Kidney epithelial cell (primary cell): ENCODE results near the gene MIAT. TPM values are rescaled to one million over a fixed set of nuclear protein-coding genes. Genes with fewer than 3 reads are reported as not detected.

Experiments used
- DNase-seq: peaks from one replicate; pipeline ENCODE4 v3.0.0-alpha.2; 2010; ENCODE audit warnings: low read depth
- H3K27me3 ChIP-seq: 2 replicates; pipeline ENCODE4 v1.6.0; 2011; ENCODE audit warnings: low read length; ENCODE audit not compliant: control insufficient read depth, insufficient read depth
- H3K36me3 ChIP-seq: 2 replicates; pipeline ENCODE4 v1.5.1; 2011; ENCODE audit warnings: low read length; ENCODE audit not compliant: control insufficient read depth, insufficient read depth
- H3K4me3 ChIP-seq: 2 replicates; pipeline ENCODE4 v1.5.1; 2011; ENCODE audit warnings: low read depth, mild to moderate bottlenecking, control low read depth, low read length
- total RNA-seq: library from RNA; depleted of rRNA; stranded (reverse); fragments of >200 nt; gene quantifications from 2 replicates; pipeline ENCODE4 v1.2.3, GENCODE V29; 2015
- TF ChIP-seq, protein P1 (sequence below): IDR thresholded peaks from 2 replicates; pipeline ENCODE4 v1.5.1; 2011; ENCODE audit warnings: mild to moderate bottlenecking, moderate library complexity, low read length, control low read depth, inconsistent platforms; ENCODE audit not compliant: insufficient read depth, poor library complexity, severe bottlenecking

Gene MIAT
- total RNA-seq, 1 donor from 2014 or later = 0.50 TPM

DNA sequence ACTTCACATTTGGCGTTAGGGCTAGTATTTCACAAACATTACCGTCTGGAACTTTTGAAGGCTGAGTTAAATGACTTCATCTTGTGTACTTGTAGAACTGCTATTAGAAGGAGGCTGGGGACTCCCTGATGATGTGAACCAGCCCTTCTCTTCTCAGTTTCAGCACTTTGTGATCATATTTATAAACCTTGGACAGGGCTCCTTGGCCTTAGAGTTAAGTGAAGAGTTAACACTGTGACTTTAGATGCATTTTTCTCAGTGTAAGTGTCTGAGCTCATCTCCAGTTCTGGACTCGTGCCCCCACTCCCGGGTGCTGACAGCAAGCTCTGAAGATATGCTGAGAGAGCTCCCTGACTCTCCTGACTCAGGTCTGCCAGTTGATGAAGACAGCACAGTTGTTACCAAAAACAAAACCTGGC lies 8.4 kb downstream of the MIAT start:
- Histone ChIP-seq H3K36me3 (no peaks in the 10 kb centered on the region), H3K27me3 (no peaks in the 10 kb centered on the region), H3K4me3 (no peak overlapping the region)
- TF ChIP-seq, protein P1, sequence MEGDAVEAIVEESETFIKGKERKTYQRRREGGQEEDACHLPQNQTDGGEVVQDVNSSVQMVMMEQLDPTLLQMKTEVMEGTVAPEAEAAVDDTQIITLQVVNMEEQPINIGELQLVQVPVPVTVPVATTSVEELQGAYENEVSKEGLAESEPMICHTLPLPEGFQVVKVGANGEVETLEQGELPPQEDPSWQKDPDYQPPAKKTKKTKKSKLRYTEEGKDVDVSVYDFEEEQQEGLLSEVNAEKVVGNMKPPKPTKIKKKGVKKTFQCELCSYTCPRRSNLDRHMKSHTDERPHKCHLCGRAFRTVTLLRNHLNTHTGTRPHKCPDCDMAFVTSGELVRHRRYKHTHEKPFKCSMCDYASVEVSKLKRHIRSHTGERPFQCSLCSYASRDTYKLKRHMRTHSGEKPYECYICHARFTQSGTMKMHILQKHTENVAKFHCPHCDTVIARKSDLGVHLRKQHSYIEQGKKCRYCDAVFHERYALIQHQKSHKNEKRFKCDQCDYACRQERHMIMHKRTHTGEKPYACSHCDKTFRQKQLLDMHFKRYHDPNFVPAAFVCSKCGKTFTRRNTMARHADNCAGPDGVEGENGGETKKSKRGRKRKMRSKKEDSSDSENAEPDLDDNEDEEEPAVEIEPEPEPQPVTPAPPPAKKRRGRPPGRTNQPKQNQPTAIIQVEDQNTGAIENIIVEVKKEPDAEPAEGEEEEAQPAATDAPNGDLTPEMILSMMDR = no peak
- DNase-seq = no peak

DNA sequence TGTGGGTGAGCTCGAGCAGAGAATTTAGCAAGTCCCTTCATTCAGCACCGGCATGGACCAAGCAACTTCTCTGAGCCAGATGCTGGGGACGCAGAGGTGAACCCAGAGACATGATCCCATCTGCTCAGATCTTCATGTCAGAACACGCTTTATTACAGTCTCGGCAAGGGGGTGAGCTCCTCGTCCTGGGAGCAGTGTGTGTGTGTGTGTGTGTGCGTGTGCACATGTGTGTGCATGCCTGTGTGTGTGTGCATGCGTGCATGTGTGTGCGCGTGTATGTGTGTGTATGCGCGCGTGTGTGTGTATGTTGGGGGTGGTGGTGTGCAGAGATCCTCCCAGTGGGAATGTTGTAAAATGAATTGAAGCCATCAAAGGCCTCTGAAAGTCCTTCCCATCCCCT lies 9.8 kb downstream of the MIAT start:
- Histone ChIP-seq H3K4me3 (no peak overlapping the region), H3K36me3 (no peaks in the 10 kb centered on the region), H3K27me3 (no peaks in the 10 kb centered on the region)
- TF ChIP-seq, protein P1 = no peak
- no peak for DNase-seq

DNA sequence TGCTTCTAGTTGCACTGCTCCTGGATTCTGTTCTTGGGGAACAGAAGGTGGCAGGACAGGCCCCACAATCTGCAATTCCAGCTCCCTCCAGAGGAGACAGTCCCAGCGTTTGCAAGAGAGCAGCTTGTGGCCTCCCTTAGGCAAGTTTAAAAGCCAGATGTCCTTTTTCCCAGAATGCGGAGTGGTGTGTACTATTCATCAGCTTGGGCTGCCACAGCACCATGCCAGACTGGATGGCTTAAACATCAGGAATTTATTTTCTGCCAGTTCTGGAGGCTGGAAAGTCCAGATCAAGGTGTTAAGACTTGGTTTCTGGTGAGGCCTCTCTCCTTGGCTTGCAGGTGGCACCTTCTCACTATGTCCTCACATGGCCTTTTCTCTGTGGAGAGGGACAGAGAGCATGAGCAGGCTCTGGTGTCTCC lies 11.7 kb downstream of the MIAT start:
- no peak for DNase-seq
- TF ChIP-seq, protein P1 = peak; percentile 40
- H3K36me3 ChIP-seq = no peaks in the 10 kb centered on the region
- no peaks in the 10 kb centered on the region for H3K27me3 ChIP-seq
- no peak overlapping the region for H3K4me3 ChIP-seq

DNA sequence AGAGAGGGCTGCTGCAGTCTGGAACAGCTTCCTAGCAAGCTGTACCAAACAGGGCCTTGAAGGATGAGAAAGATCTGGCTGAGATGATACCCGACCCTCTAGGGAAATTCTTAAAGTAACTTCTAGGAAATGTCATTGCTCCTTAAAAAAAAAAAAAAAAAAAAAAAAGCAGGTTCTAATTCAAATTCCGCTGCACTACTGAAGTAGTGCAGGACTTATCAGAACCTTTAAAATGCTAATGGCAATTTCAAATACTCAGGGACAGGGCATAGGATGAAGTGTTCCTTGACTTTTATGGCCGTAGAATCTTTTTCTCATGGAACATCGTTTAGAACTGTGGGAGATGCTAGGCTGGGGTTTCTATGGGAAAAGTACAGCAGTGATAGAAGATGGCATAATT lies 13.1 kb downstream of the MIAT start:
- DNase-seq = no peak
- TF ChIP-seq, protein P1 = no peak
- Histone ChIP-seq H3K36me3 (no peaks in the 10 kb centered on the region), H3K27me3 (no peaks in the 10 kb centered on the region), H3K4me3 (no peak overlapping the region)

DNA sequence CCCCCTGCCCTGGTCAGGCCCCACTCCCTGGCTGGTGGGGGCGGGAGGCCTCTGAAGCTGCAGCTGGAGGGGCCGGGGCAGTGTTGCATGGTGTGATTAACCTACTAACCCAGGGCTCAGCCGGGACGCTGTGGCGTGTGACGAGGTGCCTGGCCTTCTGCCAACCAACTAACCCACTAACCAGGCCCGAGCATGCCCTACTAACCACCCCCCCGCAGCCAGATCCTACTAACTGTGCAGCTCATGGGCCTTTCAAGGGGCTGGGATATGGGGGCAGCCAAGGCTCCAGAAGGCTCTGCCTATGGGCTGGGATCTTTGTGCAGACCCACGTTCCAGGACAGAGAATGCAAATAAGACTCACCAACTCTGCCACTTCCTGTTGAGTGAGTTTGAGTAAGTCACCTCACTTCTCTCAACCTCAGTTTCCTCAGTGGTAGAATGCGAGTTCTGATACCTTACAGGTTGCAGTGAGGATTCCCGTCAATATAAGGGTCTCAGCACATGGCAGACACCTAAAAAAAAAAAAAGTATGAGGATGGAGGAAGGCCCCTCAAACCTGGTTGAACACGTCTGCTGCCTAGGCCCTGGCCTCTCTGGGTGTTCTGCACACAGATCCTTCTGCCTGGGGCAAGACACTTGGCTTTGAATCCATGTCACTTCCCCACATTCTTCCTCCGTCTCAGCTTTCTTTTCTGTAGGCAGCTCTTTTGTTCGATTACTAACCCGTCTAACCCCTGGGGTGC lies 14.1 kb downstream of the MIAT start:
- no peak overlapping the region for H3K4me3 ChIP-seq
- no peaks in the 10 kb centered on the region for H3K36me3 ChIP-seq
- TF ChIP-seq, protein P1 = no peak
- H3K27me3 ChIP-seq = no peaks in the 10 kb centered on the region
- DNase-seq = no peak

DNA sequence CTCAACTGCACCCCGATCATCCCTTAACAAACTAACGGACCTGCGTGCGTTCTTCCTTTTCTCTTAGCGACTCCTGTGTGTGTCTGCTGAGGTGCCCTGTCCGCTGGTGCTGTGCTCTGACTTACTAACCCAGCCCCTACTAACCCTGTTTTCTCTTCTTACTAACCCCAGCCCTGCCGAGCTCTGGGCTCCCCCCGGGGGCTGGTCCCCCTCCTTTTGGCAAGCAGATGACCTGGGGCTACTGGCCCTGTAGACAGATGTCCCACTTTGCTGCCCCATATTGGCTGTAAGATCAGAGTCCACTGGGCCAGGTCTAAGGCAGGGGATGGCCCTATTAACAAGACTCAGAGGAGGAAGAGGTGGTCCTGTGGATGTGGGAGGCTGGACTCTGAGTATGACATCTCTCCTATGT lies 14.7 kb downstream of the MIAT start:
- H3K4me3 ChIP-seq = peak overlapping the region; percentile 1
- TF ChIP-seq, protein P1 = no peak
- DNase-seq = no peak

More for the DNA sequence above, 14.7 kb downstream of the MIAT start:
- Histone ChIP-seq H3K36me3 (no peaks in the 10 kb centered on the region), H3K27me3 (no peaks in the 10 kb centered on the region)
